Measurements from ENCODE around the gene TMEM178B. TPM values are rescaled to one million over a fixed set of nuclear protein-coding genes. Genes with fewer than 3 reads are reported as not detected.

TMEM178B gene
- total and polyA plus RNA-seq, 10 of the 15 experiments (the other 5 are each of a cell fraction or from before 2014, with no cell fraction given): 0.01 to 1.1 (median 0.04) TPM; not detected in 2

GRCh38 chr7:141416650-141417270, 342.9 kb downstream of the TMEM178B start:
- ATAC-seq: no peak
- CTCF ChIA-PET: no interaction called here
- Histone ChIP-seq H3K27ac (ENCODE audit: control insufficient read depth, insufficient read depth) (no peak overlapping the region), H2AFZ (ENCODE audit: control insufficient read depth, low read depth, low read length) (no peak overlapping the region), H3K79me2 (ENCODE audit: control insufficient read depth, insufficient read depth, low read length) (no peaks in the 10 kb centered on the region), H3K27me3 (replicated peaks in 1 of 2; ENCODE audit: control insufficient read depth in 2 of 2, insufficient read depth in 2 of 2, low read length in 1 of 2) (no peaks in the 10 kb centered on the region; a peak in 1 of 4 replicates), H3K9ac (ENCODE audit: control insufficient read depth, insufficient read depth, low read length) (no peak overlapping the region), H3K4me1 (ENCODE audit: control insufficient read depth, insufficient read depth, low read length) (no peaks in the 10 kb centered on the region), H3K4me2 (ENCODE audit: control insufficient read depth, insufficient read depth) (no peak overlapping the region), H4K20me1 (ENCODE audit: control insufficient read depth, insufficient read depth) (peaks cover 3% of the 10 kb centered on the region; the same call in 1 of the 2 replicates), H3K4me3 (no peak overlapping the region), H3K9me3 (replicated peaks; ENCODE audit: control insufficient read depth, insufficient read depth, low read length) (no peaks in the 10 kb centered on the region), H3K36me3 (ENCODE audit: control insufficient read depth in 2 of 2, insufficient read depth in 2 of 2, low read length in 1 of 2) (no peaks in the 10 kb centered on the region)
- RAD21 ChIA-PET (ENCODE audit: unreplicated experiment): no interaction called here
- in situ Hi-C loops (cut with MboI): no loop called here
- DNase-seq (ENCODE audit: low read depth, low spot score): no peak
- TF ChIP-seq JUNB (IDR thresholded peaks at IDR 0.05) (no peak), JUND (IDR thresholded peaks at IDR 0.05; ENCODE audit: low read depth, low read length) (no peak), NRF1 (conservative IDR thresholded peaks at IDR 0.05; ENCODE audit: low read depth, low read length) (no peak), BHLHE40 (IDR thresholded peaks at IDR 0.05; ENCODE audit: borderline replicate concordance in 1 of 2, low read depth in 2 of 2, low read length in 1 of 2) (no peak), RB1 (IDR thresholded peaks at IDR 0.05; ENCODE audit: borderline replicate concordance) (no peak), MEF2A (IDR thresholded peaks at IDR 0.05; ENCODE audit: insufficient read depth, low read depth, low read length) (no peak), ZBED1 (IDR thresholded peaks at IDR 0.05; ENCODE audit: borderline replicate concordance) (no peak), POU2F2 (IDR thresholded peaks at IDR 0.05; ENCODE audit: borderline replicate concordance, low read depth, low read length) (no peak), ZBTB33 (IDR thresholded peaks at IDR 0.05) (no peak), PBX3 (IDR thresholded peaks at IDR 0.05; ENCODE audit: insufficient replicate concordance, low read depth, low read length) (no peak), NR2F1 (conservative IDR thresholded peaks at IDR 0.05) (no peak), EP300 (IDR thresholded peaks at IDR 0.05; ENCODE audit: borderline replicate concordance in 1 of 2, control insufficient read depth in 1 of 2, low read depth in 2 of 2, low read length in 2 of 2) (no peak), MLLT1 (IDR thresholded peaks at IDR 0.05) (no peak), ZZZ3 (IDR thresholded peaks at IDR 0.05; ENCODE audit: control insufficient read depth, insufficient read length, low read depth) (no peak)
- intact Hi-C loops (cut with micrococcal nuclease; ENCODE audit: unreplicated experiment): no loop called here
- SMC1A ChIA-PET (ENCODE audit: uncharacterized antibody, unreplicated experiment): interaction anchor here (0.6 kb wide), 1 partner anchor 841 kb away, joined by 3 read pairs; no protein-coding TSS in a partner anchor
- no peak for FAIRE-seq
- 36% methylated on average over 9 of the region's 9 CpGs for WGBS (ENCODE audit: insufficient coverage, insufficient replicate concordance, low lambda C conversion rate, missing lambda C conversion rate)
- BruUV-seq (replicated peaks): no TSS peak
- POLR2A ChIA-PET: no interaction called here

Measured in GM12878 (cell line).